ENCODE measurements around the gene DIAPH1.

DIAPH1 gene

GRCh38 chr5:141639357-141640050 is 20.7 kb upstream of the DIAPH1 start:
- no peak for DNase-seq (ENCODE audit: low read depth)

- DNase-seq (ENCODE audit: low read depth), result no peak
Measured at GRCh38 chr5:141638771-141639170, 20.0 kb upstream of the DIAPH1 start.

GRCh38 chr5:141637767-141638419 is 19.1 kb upstream of the DIAPH1 start:
- DNase-seq (ENCODE audit: low read depth), result peak; percentile 27

GRCh38 chr5:141637123-141637766 is 18.4 kb upstream of the DIAPH1 start:
- peak; percentile 17 for DNase-seq (ENCODE audit: low read depth)

DNA sequence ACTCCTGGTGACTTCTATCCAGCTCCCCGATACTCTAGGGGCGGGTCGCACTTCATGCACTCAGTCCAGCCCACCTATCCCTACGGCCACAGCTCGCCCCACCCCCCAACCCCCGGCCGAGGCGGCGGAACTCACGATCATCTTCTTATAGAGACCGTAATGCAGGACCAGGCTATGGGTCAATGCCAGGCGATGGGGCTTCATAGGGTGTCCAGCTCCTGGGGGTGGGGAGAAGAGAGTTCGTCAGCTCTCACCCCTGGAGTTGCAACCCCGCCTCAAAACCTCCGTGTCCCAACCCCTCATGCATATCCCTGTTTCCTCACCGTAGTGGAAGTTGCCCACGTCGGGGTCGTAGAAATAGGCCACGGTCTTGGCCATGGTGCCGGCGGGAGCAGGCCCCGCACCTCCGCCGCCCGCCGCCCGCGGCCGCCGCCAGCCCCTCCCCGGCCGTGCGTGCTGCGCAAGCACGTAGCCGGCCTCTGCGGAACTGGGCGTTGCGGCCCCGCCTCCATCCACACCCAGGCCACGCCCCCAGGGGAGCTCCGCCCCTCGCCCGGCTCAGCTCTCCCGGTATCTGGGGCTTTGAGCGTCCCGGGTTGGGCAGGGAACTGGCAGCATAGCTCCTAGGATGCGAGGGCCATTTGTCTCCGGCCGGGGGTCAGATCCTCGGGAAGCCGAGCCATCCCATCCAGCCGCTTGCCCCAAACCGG is 17.8 kb upstream of the DIAPH1 start, which contains the start of the genes HDAC3 and RELL2:
HDAC3 (minus strand) TSS at position 437 of the 710 bp plus-strand sequence; CDS start at position 378, 59 bp downstream.
RELL2 (plus strand) TSS at position 585 of the 710 bp plus-strand sequence. CDS start 1,229 bp downstream, outside the sequence.
- DNase-seq (ENCODE audit: low read depth), result peak; percentile 91

GRCh38 chr5:141636106-141636412 is 17.3 kb upstream of the DIAPH1 start:
- DNase-seq (ENCODE audit: low read depth), result no peak

GRCh38 chr5:141635646-141636045 is 16.8 kb upstream of the DIAPH1 start:
- no peak for DNase-seq (ENCODE audit: low read depth)

GRCh38 chr5:141634720-141635119 is 15.9 kb upstream of the DIAPH1 start:
- no peak for DNase-seq (ENCODE audit: low read depth)

DNA sequence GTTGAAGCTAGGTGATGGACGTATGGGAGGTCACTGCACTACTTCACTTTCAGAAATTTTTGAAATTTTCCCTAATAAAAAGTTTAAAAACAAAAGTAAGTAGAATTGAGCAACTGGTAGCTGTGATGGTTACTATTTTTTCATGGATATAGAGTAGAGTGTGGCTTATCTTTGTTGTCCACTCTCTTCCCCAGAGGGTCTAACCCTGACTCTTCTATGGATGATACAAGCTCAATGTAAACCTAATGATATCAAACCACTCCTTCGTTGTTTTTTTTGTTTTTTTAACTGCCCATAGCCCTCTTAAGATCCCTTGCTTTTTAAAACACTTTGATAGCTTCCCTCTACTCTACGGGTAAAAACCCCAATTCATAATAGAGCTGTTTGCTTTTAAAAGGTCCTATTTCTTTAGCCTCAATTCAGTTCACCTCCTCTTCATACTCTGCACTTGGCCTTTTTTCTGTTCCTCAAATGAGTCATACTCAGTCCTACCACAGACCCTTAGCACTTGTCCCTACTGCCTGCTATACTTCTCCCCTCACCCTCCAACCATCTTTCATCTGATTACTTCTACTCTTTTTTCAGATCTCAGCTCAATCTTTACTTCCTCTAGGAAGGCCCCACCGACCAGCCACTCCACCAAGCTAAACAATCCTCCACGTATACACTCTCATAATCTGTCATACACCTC is 15.2 kb upstream of the DIAPH1 start:
- no peak for DNase-seq (ENCODE audit: low read depth)

DNA sequence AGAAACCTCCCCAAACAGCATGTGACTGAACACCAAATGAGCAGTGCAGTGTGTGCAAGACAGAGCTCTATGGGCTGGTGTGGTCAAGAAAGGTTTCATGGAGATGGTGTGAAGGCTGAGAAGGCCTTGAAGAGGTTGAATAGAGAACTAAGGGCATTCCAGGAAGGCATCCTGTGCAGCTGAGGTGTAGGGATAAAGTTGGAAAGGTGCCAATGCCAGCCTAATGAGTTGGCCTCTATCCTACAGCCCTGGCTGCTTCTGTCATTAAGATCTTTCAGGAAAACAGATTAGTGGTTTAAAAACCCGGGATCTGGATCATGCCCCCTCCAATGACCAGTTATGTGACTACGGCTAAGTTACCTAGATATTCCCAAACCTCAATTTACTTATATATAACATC is 13.8 kb upstream of the DIAPH1 start:
- DNase-seq (ENCODE audit: low read depth), result no peak

GRCh38 chr5:141630570-141631140 is 11.9 kb upstream of the DIAPH1 start:
- DNase-seq (ENCODE audit: low read depth), result no peak

DNA sequence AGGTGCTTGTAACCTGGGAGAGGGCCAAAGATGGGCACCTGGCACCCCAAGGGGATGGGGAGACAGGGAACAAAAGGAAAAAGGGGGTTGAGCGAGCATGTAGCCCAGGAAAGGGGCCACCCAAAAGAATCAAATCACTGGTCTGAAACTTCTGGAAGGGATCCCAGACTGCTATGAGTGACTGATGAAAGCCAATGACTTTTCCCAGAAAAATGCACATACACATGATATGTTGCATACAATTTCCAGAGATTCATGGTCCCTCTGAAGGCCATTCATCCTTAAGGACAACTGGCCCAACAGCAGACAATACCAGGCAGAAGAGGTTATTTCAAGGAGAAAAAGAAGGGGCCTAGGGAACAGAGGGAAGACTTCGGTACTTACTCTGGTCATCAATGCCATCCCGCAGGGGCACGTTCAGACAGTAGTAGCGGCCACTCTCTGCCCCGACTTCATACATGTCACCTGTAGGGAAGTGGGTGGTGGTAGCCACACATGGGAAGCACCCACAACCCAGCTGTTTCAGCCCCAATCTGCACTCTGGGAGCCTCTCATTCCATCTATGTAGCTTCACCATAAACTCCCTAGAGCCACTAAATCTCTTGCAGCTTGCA is 9.5 kb upstream of the DIAPH1 start:
- DNase-seq (ENCODE audit: low read depth), result no peak

DNA sequence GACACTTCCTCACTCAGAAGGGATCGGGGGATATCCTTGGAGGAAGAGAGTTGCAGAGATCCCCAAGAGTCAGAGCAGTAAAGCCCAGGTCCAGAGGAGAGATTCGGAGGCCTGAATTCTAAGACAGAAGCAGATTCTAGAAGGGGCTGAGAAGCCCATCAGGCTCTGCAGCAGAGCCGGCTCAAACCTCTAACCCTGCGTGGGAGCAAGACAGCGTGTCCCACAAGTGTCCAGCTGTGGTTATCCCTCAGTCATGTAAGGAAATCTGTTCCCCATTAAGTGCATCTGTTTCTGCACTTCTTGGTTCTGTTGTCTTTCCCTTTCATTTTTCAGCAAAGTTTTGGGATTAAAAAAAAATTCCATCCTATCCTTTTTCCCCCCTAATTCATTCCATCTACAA is 4.8 kb upstream of the DIAPH1 start:
- no peak for DNase-seq (ENCODE audit: low read depth)

- DNase-seq (ENCODE audit: low read depth), result no peak
Measured at GRCh38 chr5:141623186-141623585, 4.4 kb upstream of the DIAPH1 start.

DNA sequence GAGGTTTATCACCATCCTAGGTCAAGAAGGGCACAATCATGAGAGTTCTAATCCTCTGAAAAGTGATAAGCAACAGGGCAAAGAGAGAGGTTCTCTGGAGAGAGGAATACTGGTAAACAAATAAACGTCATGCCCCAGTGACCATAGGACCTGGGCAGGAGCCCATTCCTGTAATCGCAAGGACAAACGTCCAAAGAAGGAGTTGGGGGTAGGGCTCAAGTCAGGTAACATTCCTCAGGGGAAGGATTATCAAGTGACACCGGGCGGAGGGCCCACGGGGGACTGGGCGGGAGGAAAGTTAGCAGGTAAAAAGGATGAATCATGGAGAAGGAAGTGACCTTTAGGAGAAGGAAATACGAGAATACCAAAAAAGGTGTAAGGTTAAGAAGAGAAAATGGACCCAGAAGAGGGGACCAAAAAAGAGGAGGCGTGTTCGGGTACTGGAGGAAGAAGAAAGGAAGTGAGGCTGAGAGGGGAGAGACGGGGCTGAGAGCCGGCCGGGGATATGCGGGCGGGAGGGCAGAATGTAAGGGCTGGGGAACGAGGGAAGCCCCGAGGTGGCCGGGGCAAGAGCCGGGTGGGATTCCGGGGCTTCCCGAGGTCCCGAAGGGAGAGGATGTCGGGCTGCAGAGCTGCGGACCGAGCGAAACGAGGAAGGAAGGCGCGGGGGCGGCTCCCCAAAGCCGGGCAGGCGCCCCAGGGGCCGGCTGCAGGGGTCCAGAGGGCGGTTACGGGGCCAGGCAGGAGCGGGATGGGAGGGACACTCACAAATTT is 583 bp downstream of the DIAPH1 start:
- DNase-seq (ENCODE audit: low read depth), result peak; percentile 40

DNA sequence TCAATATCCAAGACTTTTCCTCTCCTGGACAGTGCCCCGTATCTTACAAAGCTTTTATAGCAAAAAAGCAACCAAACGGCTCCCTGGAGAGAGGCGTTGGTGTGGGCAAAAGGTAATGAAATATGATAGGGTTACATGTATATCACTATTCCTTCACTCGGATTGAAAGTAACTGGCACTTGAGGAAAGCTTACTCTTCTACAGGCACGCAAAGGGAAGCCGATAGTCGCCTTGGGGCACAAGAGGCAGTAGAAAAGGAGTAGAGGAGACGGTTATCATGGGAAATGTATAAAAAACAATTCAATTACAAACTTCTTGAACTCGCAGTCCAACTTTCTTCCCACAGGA is 1.1 kb downstream of the DIAPH1 start:
- DNase-seq (ENCODE audit: low read depth), result no peak

DNA sequence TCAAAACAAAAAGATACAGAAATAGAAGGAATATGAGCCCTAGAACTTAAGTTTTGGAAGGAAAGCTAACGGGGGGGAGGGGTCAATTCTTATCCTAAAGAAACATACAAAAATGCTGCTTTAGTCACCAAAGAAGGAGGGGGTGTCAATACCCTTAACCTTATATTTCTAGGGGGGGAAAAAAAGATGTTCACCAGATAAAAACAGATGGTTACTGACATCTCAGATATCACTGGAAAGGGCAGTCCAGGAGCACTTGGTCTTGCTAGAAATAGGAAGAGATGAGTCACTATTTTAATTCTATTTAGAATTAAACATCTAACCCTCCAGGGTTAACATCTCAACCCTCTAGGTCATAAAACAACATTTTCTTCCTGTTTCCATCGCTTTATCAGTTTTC is 1.7 kb downstream of the DIAPH1 start:
- no peak for DNase-seq (ENCODE audit: low read depth)

- DNase-seq (ENCODE audit: low read depth), result no peak
Measured at GRCh38 chr5:141615991-141616720, 2.6 kb downstream of the DIAPH1 start.

GRCh38 chr5:141613344-141613743 is 5.5 kb downstream of the DIAPH1 start:
- DNase-seq (ENCODE audit: low read depth), result no peak

- no peak for DNase-seq (ENCODE audit: low read depth)
Measured at GRCh38 chr5:141611289-141611688, 7.5 kb downstream of the DIAPH1 start.

All from stimulated activated CD8-positive, alpha-beta memory T cell treated with anti-CD3 and anti-CD28 coated beads, Interleukin-7, amount 100 ng/mL, for 24 hours (primary cell).